ENCODE data around the gene MCRS1.
"Not testable (repeated sequence)": the region's sequence is repeated elsewhere in the genome, so short reads cannot be mapped to it uniquely, and the experiment has no call there.

MCRS1 gene

GRCh38 chr12:49567611-49568441 is at the start of gene MCRS1:
Gene MCRS1 (minus strand): TSS chr12:49568142. CDS start chr12:49566731, 1,411 bp downstream.
- DNase-seq (ENCODE audit: low spot score) = peak; percentile 96
- TF ChIP-seq CTCF (IDR thresholded peaks at IDR 0.05; ENCODE audit: borderline replicate concordance, control extremely low read depth, extremely low read depth, insufficient read depth, missing control alignments) = no peak
- in situ Hi-C loops (cut with MboI; ENCODE audit: low sequenced_read_pairs, unreplicated experiment) = no loop called here

- in situ Hi-C loops (cut with MboI; ENCODE audit: low sequenced_read_pairs, unreplicated experiment) = no loop called here
- DNase-seq (ENCODE audit: low spot score) = no peak
- TF ChIP-seq CTCF (IDR thresholded peaks at IDR 0.05; ENCODE audit: borderline replicate concordance, control extremely low read depth, extremely low read depth, insufficient read depth, missing control alignments) = no peak
Observed at GRCh38 chr12:49616533-49617219, 48.7 kb upstream of the MCRS1 start.

GRCh38 chr12:49615725-49616124 is 47.8 kb upstream of the MCRS1 start:
- in situ Hi-C loops (cut with MboI; ENCODE audit: low sequenced_read_pairs, unreplicated experiment) = no loop called here
- DNase-seq (ENCODE audit: low spot score) = no peak

GRCh38 chr12:49612210-49612609 is 44.3 kb upstream of the MCRS1 start:
- no peak for TF ChIP-seq CTCF (IDR thresholded peaks at IDR 0.05; ENCODE audit: borderline replicate concordance, control extremely low read depth, extremely low read depth, insufficient read depth, missing control alignments)
- in situ Hi-C loops (cut with MboI; ENCODE audit: low sequenced_read_pairs, unreplicated experiment) = no loop called here
- no peak for DNase-seq (ENCODE audit: low spot score)

More at GRCh38 chr12:49615725-49616124, 47.8 kb upstream of the MCRS1 start:
- TF ChIP-seq CTCF (IDR thresholded peaks at IDR 0.05; ENCODE audit: borderline replicate concordance, control extremely low read depth, extremely low read depth, insufficient read depth, missing control alignments) = no peak

- in situ Hi-C loops (cut with MboI; ENCODE audit: low sequenced_read_pairs, unreplicated experiment); DNase-seq (ENCODE audit: low spot score): not testable (repeated sequence)
Observed at GRCh38 chr12:49610785-49611184, 42.8 kb upstream of the MCRS1 start.

GRCh38 chr12:49609875-49610154 is 41.9 kb upstream of the MCRS1 start:
- no peak for DNase-seq (ENCODE audit: low spot score)
- no peak for TF ChIP-seq CTCF (IDR thresholded peaks at IDR 0.05; ENCODE audit: borderline replicate concordance, control extremely low read depth, extremely low read depth, insufficient read depth, missing control alignments)
- in situ Hi-C loops (cut with MboI; ENCODE audit: low sequenced_read_pairs, unreplicated experiment) = no loop called here

Measured in GM13976 (cell line).